ENCODE data around the gene SLIT3. TPM values are rescaled to one million over a fixed set of nuclear protein-coding genes. Genes with fewer than 3 reads are reported as not detected.

SLIT3 gene
- total RNA-seq, 1 experiment from 2014 or later = 0.92 TPM

GRCh38 chr5:168850683-168851082, 450.3 kb downstream of the SLIT3 start:
- TF ChIP-seq, protein P1, sequence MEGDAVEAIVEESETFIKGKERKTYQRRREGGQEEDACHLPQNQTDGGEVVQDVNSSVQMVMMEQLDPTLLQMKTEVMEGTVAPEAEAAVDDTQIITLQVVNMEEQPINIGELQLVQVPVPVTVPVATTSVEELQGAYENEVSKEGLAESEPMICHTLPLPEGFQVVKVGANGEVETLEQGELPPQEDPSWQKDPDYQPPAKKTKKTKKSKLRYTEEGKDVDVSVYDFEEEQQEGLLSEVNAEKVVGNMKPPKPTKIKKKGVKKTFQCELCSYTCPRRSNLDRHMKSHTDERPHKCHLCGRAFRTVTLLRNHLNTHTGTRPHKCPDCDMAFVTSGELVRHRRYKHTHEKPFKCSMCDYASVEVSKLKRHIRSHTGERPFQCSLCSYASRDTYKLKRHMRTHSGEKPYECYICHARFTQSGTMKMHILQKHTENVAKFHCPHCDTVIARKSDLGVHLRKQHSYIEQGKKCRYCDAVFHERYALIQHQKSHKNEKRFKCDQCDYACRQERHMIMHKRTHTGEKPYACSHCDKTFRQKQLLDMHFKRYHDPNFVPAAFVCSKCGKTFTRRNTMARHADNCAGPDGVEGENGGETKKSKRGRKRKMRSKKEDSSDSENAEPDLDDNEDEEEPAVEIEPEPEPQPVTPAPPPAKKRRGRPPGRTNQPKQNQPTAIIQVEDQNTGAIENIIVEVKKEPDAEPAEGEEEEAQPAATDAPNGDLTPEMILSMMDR (conservative IDR thresholded peaks at IDR 0.05) = no peak
- no peak for DNase-seq
- H3K18ac ChIP-seq (ENCODE audit: insufficient read length, low read depth, low read length) = no peak overlapping the region
- H3K79me1 ChIP-seq (ENCODE audit: insufficient read depth, low read depth, low read length, poor library complexity, severe bottlenecking) = no peaks in the 10 kb centered on the region
- no peak overlapping the region for H4K91ac ChIP-seq (ENCODE audit: insufficient read length, low read depth, low read length)
- no CpG with 5 or more reads among the region's 5 CpGs for WGBS (ENCODE audit: extremely low coverage, insufficient read length, low lambda C conversion rate)
- H3K4me2 ChIP-seq (ENCODE audit: insufficient read depth, insufficient read length, low read length) = no peak overlapping the region
- H3K27me3 ChIP-seq (ENCODE audit: insufficient read depth, low read length) = no peaks in the 10 kb centered on the region
- no peaks in the 10 kb centered on the region for H3K79me2 ChIP-seq (ENCODE audit: insufficient read depth, low read length)
- H2BK120ac ChIP-seq (ENCODE audit: low read depth, low read length, poor library complexity, severe bottlenecking) = no peak overlapping the region
- H3T11ph ChIP-seq (ENCODE audit: low read length) = no peak overlapping the region
- no peak overlapping the region for H2BK20ac ChIP-seq (ENCODE audit: low read depth, low read length, poor library complexity, severe bottlenecking)
- no peak overlapping the region for H3K23ac ChIP-seq (ENCODE audit: insufficient read length, low read depth, low read length)
- no peak overlapping the region for H3K27ac Mint-ChIP-seq
- no peak overlapping the region for H2AFZ ChIP-seq (ENCODE audit: low read length)
- H2BK15ac ChIP-seq (ENCODE audit: low read depth, low read length) = no peak overlapping the region
- no peak overlapping the region for H3K56ac ChIP-seq (ENCODE audit: insufficient read length, low read depth, low read length)
- H3K9ac ChIP-seq (ENCODE audit: extremely low read depth, insufficient read length, low read length) = no peak overlapping the region
- no peak overlapping the region for H4K8ac ChIP-seq (replicated peaks; ENCODE audit: insufficient read length, low read depth, low read length)
- no peaks in the 10 kb centered on the region for H3K9me3 ChIP-seq (ENCODE audit: control insufficient read depth, low read depth, low read length)
- H2BK5ac ChIP-seq (ENCODE audit: insufficient read length, low read length) = no peak overlapping the region
- no peak overlapping the region for H2BK12ac ChIP-seq (ENCODE audit: insufficient read length, low read depth, low read length)
- no peaks in the 10 kb centered on the region for H3K4me1 ChIP-seq (ENCODE audit: insufficient read depth, low read length)
- H3K23me2 ChIP-seq (ENCODE audit: insufficient read length, low read depth, low read length, poor library complexity, severe bottlenecking) = no peaks in the 10 kb centered on the region
- H3K4me1 Mint-ChIP-seq = peaks cover 0 to 7% of the 10 kb centered on the region in 2 experiments; a peak in 2 of 4 replicates
- no peaks in the 10 kb centered on the region for H4K20me1 ChIP-seq (ENCODE audit: control insufficient read depth, insufficient read depth, insufficient read length)
- peaks cover 46% of the 10 kb centered on the region for H3K27me3 Mint-ChIP-seq (ENCODE audit: low read depth)
- H3K9me3 Mint-ChIP-seq = no peaks in the 10 kb centered on the region
- no peaks in the 10 kb centered on the region for H3K36me3 Mint-ChIP-seq (ENCODE audit: insufficient read depth in 1 of 3, low read depth in 3 of 3)
- no peak overlapping the region for H2AK5ac ChIP-seq (ENCODE audit: insufficient read length, low read length)
- H4K5ac ChIP-seq (ENCODE audit: insufficient read length, low read depth, low read length) = no peak overlapping the region
- H3K4me3 Mint-ChIP-seq = no peak overlapping the region
- no peak overlapping the region for H3K4ac ChIP-seq (ENCODE audit: low read depth, low read length)
- no peak overlapping the region for H3K14ac ChIP-seq (ENCODE audit: insufficient read depth, low read length)
- H3K27ac ChIP-seq (ENCODE audit: insufficient read length, low read depth, low read length) = no peak overlapping the region
